AG04449 (cell line): ENCODE data around the gene MED10.

Source experiments
- CTCF ChIA-PET: fragments of 350-600 bp; formaldehyde crosslinking; extraction: SDS; loops from one replicate; lab custom pipeline; 2021; ENCODE audit warnings: antibody characterized with exemption; lab: Yijun Ruan, JAX
- POLR2A ChIA-PET: fragments of 400-600, 350-600 bp; formaldehyde crosslinking; extraction: SDS; loops from one replicate; lab custom pipeline; 2020; ENCODE audit warnings: antibody characterized with exemption, inconsistent platforms; lab: Yijun Ruan, JAX
- DNase-seq: peaks from one replicate; pipeline ENCODE4 v3.0.0-alpha.2; 2010; ENCODE audit warnings: low read depth, low spot score
- H3K4me3 ChIP-seq: 2 replicates; pipeline ENCODE4 v1.5.1; 2011; ENCODE audit warnings: low read depth, mild to moderate bottlenecking, control low read depth, low read length
- CTCF ChIP-seq: IDR thresholded peaks from one replicate; pipeline ENCODE4 v1.5.1; 2011; ENCODE audit warnings: mild to moderate bottlenecking, moderate library complexity, low read length, control low read depth, inconsistent platforms; ENCODE audit not compliant: insufficient read depth; ENCODE audit errors: missing control alignments

Gene MED10

GRCh38 chr5:6396836-6397535 is 18.6 kb upstream of the MED10 start:
- ChIA-PET POLR2A (no interaction called here), CTCF (no interaction called here)
- DNase-seq, result no peak
- no peak for TF ChIP-seq CTCF
- H3K4me3 ChIP-seq, result no peak overlapping the region

GRCh38 chr5:6396043-6396442 is 17.7 kb upstream of the MED10 start:
- POLR2A ChIA-PET, result no interaction called here
- CTCF ChIA-PET, result no interaction called here
- DNase-seq, result no peak
- no peak overlapping the region for H3K4me3 ChIP-seq
- TF ChIP-seq CTCF, result no peak

DNA sequence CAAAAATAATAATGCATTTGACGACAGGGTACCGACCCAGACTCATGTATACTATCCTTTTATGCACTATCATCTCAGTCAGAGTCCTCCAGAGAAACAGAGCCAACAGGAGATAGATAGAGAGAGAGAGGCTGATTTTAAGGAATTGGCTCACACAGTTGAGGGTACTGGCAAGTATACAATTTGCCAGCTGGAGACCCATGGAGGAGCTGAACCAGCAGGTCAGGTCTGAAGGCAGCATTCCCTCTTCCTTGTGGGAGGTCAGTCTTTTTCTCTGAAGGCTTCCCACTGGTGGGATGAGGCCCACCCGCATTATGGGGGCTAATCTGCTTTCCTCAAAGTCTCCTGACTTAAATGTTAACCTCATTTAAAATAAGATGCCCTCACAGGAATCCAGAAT is 17.3 kb upstream of the MED10 start:
- H3K4me3 ChIP-seq, result no peak overlapping the region
- TF ChIP-seq CTCF, result no peak
- ChIA-PET CTCF (no interaction called here), POLR2A (no interaction called here)
- DNase-seq, result no peak

DNA sequence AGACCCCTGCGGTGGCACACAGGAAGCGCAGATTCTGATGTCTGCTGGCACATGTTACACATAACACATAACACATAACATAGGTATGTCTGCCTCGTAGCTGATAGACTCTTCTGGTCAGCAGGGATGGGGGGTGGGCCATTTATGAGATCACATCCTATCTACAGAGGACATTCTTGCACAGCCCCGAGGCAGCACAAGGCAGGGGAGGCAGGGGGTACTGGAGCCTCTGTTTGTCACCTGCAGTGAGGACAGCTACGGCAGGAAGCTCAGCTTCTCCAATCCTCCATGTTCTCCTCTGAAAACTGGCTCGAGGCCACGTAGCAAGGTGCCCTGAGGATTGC is 16.7 kb upstream of the MED10 start:
- ChIA-PET CTCF (no interaction called here), POLR2A (no interaction called here)
- no peak for DNase-seq
- no peak overlapping the region for H3K4me3 ChIP-seq
- no peak for TF ChIP-seq CTCF

DNA sequence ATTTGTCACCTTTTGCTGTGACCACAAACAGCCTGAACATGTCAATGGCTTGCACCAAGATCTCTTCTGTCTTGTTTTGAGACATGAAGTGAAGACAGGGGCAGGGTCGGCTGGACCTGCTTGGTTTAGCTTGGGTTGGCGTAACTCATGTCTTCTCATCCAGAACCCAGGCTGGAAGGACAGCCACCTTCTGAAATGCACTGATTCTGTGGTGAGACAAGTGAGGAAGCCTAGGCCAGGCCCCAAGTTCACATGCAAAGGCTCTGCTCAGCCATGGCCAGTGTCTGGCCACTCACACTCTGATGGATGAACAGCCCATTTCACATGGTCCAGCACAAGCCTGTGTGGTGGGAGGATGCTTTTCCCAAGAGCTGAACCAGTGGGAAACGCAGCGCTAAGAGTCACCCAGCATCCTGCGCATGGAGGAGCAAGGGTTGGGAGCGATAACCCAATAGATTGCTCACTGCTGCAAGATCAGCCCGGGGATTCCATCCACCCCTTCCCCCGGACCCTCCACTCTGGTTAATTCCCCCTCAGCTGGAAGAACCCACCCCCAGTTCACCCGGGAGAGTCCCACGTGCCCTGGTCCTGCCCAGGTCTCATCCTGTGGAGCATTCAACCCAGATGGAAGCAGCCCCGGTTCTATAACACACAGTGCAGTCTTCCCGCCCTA is 16.2 kb upstream of the MED10 start:
- no peak overlapping the region for H3K4me3 ChIP-seq
- ChIA-PET CTCF (no interaction called here), POLR2A (no interaction called here)
- no peak for DNase-seq
- no peak for TF ChIP-seq CTCF

- ChIA-PET CTCF (no interaction called here), POLR2A (no interaction called here)
- H3K4me3 ChIP-seq, result no peak overlapping the region
- no peak for TF ChIP-seq CTCF
- DNase-seq, result no peak
These were observed 15.3 kb upstream of the MED10 start for GRCh38 chr5:6393596-6394194.
